IMR-90 (cell line): ENCODE data around the gene HCFC1R1. TPM values are rescaled to one million over a fixed set of nuclear protein-coding genes. Genes with fewer than 3 reads are reported as not detected.
A peak's percentile ranks its signal among the peaks of the same experiment; 100 is the strongest.

Experiments used
- ATAC-seq: fragments of 200-7000 bp; cut with Tn5 transposase; 2 replicates; pipeline ENCODE4 v1.9.1; 2020; ENCODE audit warnings: low read depth, mild to moderate bottlenecking, moderate library complexity
- BruUV-seq: library from RNA; stranded (reverse); fragments of 400-500 nt; replicated peaks from 2 replicates; lab custom pipeline; 2021; lab: Mats Ljungman, UMichigan
- CTCF ChIA-PET: fragments of 300-600 bp; formaldehyde crosslinking; extraction: SDS; loops from one replicate; lab custom pipeline; 2021; ENCODE audit warnings: antibody characterized with exemption; lab: Yijun Ruan, JAX
- POLR2A ChIA-PET: fragments of 300-600 bp; sonication (Branson Sonifier 250); formaldehyde crosslinking; loops from one replicate; lab custom pipeline; 2022; ENCODE audit warnings: antibody characterized with exemption; ENCODE audit not compliant: unreplicated experiment; lab: Charles Lee
- DNase-seq: peaks from one replicate; pipeline ENCODE4 v3.0.0; 2013
- H2AFZ ChIP-seq: replicated peaks from 2 replicates; pipeline ENCODE3; 2013; ENCODE audit warnings: low read length, mild to moderate bottlenecking; ENCODE audit not compliant: poor library complexity
- H2AK5ac ChIP-seq: 2 replicates; pipeline ENCODE4 v1.6.1; 2013; ENCODE audit warnings: low read depth, low read length, inconsistent platforms
- H2AK9ac ChIP-seq: replicated peaks from 2 replicates; pipeline ENCODE3; 2013; ENCODE audit warnings: mild to moderate bottlenecking, low read depth, low read length, moderate library complexity; ENCODE audit not compliant: poor library complexity
- H2BK120ac ChIP-seq: 2 replicates; pipeline ENCODE4 v1.6.1; 2013; ENCODE audit warnings: low read depth, low read length, inconsistent platforms
- H2BK15ac ChIP-seq: 3 replicates; pipeline ENCODE4 v1.6.1; 2013; ENCODE audit warnings: low read depth, low read length, inconsistent platforms
- H2BK20ac ChIP-seq: 2 replicates; pipeline ENCODE4 v1.6.1; 2013; ENCODE audit warnings: low read depth, mild to moderate bottlenecking, inconsistent platforms, low read length, moderate library complexity
- H2BK5ac ChIP-seq: 2 replicates; pipeline ENCODE4 v1.6.1; 2013; ENCODE audit warnings: mild to moderate bottlenecking, low read depth, low read length, inconsistent platforms; ENCODE audit not compliant: poor library complexity, severe bottlenecking
- H3K14ac ChIP-seq: replicated peaks from 2 replicates; pipeline ENCODE4 v1.6.1; 2013; ENCODE audit warnings: low read depth, low read length, inconsistent platforms
- H3K18ac ChIP-seq: 2 replicates; pipeline ENCODE4 v1.6.1; 2013; ENCODE audit warnings: low read depth, low read length, control low read depth
- H3K23ac ChIP-seq: 2 replicates; pipeline ENCODE4 v1.6.1; 2013; ENCODE audit warnings: low read depth, low read length, inconsistent platforms
- H3K27ac ChIP-seq: 2 replicates; pipeline ENCODE4 v1.5.1; 2013; ENCODE audit warnings: mild to moderate bottlenecking, control low read depth, low read length; ENCODE audit not compliant: insufficient read depth
- H3K27me3 ChIP-seq: 2 replicates; pipeline ENCODE4 v1.6.1; 2013; ENCODE audit warnings: low read length; ENCODE audit not compliant: control insufficient read depth, insufficient read depth
- H3K36me3 ChIP-seq: 2 replicates; pipeline ENCODE4 v1.6.1; 2013; ENCODE audit warnings: low read length, mixed read lengths; ENCODE audit not compliant: control insufficient read depth, insufficient read depth
- H3K4ac ChIP-seq: 2 replicates; pipeline ENCODE4 v1.6.1; 2013; ENCODE audit warnings: low read depth, low read length, inconsistent platforms
- H3K4me1 ChIP-seq: 2 replicates; pipeline ENCODE4 v1.6.1; 2013; ENCODE audit warnings: low read length, mixed read lengths; ENCODE audit not compliant: control insufficient read depth, insufficient read depth
- H3K4me2 ChIP-seq: 2 replicates; pipeline ENCODE4 v1.6.1; 2013; ENCODE audit warnings: low read depth, mild to moderate bottlenecking, control low read depth, low read length, moderate library complexity
- H3K4me3 ChIP-seq: 2 replicates; pipeline ENCODE4 v1.5.1; 2013; ENCODE audit warnings: low read depth, mild to moderate bottlenecking, control low read depth, low read length, moderate library complexity; ENCODE audit not compliant: insufficient read depth
- H3K56ac ChIP-seq: 2 replicates; pipeline ENCODE4 v1.6.1; 2013; ENCODE audit warnings: low read length, inconsistent platforms; ENCODE audit not compliant: insufficient read depth; ENCODE audit errors: extremely low read depth
- H3K79me1 ChIP-seq, 2 experiments: 2 replicates each; pipeline ENCODE4 v1.6.1; 2013; ENCODE audit warnings: low read length in 2 of 2, inconsistent platforms in 1 of 2, low read depth in 1 of 2
- H3K9ac ChIP-seq: 2 replicates; pipeline ENCODE4 v1.6.1; 2013; ENCODE audit warnings: low read depth, low read length, control low read depth
- H3K9me1 ChIP-seq: 2 replicates; pipeline ENCODE4 v1.6.1; 2013; ENCODE audit warnings: low read length, inconsistent platforms; ENCODE audit not compliant: insufficient read depth
- H3K9me3 ChIP-seq: 2 replicates; pipeline ENCODE4 v1.6.1; 2013; ENCODE audit warnings: low read length; ENCODE audit not compliant: control insufficient read depth, insufficient read depth
- H4K20me1 ChIP-seq: 2 replicates; pipeline ENCODE4 v1.6.1; 2013; ENCODE audit warnings: low read length, inconsistent platforms; ENCODE audit not compliant: insufficient read depth
- H4K5ac ChIP-seq: 2 replicates; pipeline ENCODE4 v1.6.1; 2013; ENCODE audit warnings: mild to moderate bottlenecking, low read depth, low read length, control low read depth
- H4K8ac ChIP-seq, 2 experiments: 2 replicates each; pipeline ENCODE4 v1.6.1; 2013; ENCODE audit warnings: low read depth in 2 of 2, low read length in 2 of 2, control low read depth in 1 of 2, inconsistent platforms in 1 of 2
- H4K91ac ChIP-seq: 2 replicates; pipeline ENCODE4 v1.6.1; 2013; ENCODE audit warnings: low read depth, low read length, inconsistent platforms; ENCODE audit not compliant: insufficient read depth
- BHLHE40 ChIP-seq: fragments of 150-350 bp; IDR thresholded peaks from 2 replicates; pipeline ENCODE4 v1.6.1; 2016; ENCODE audit warnings: mild to moderate bottlenecking, low read depth, low read length
- CEBPB ChIP-seq: IDR thresholded peaks from 2 replicates; pipeline ENCODE4 v1.6.1; 2012; ENCODE audit warnings: low read depth, low read length, improper control_type of control experiment
- CHD1 ChIP-seq: IDR thresholded peaks from 2 replicates; pipeline ENCODE4 v1.6.1; 2012; ENCODE audit warnings: low read depth, low read length, improper control_type of control experiment
- CTCF ChIP-seq: conservative IDR thresholded peaks from 2 replicates; pipeline ENCODE4 v1.5.1; 2012; ENCODE audit warnings: mild to moderate bottlenecking, low read depth, low read length, improper control_type of control experiment
- ELK1 ChIP-seq: fragments of 150-350 bp; IDR thresholded peaks from 2 replicates; pipeline ENCODE4 v1.6.1; 2016; ENCODE audit warnings: low read depth, mild to moderate bottlenecking, low read length, moderate library complexity, borderline replicate concordance
- FOS ChIP-seq: fragments of 150-350 bp; IDR thresholded peaks from 2 replicates; pipeline ENCODE4 v1.6.1; 2016; ENCODE audit warnings: low read depth, low read length
- MAFK ChIP-seq: IDR thresholded peaks from 2 replicates; pipeline ENCODE4 v1.6.1; 2012; ENCODE audit warnings: low read depth, low read length, improper control_type of control experiment
- MAZ ChIP-seq: IDR thresholded peaks from 2 replicates; pipeline ENCODE4 v1.6.1; 2012; ENCODE audit warnings: low read depth, mild to moderate bottlenecking, low read length, improper control_type of control experiment, moderate library complexity, borderline replicate concordance
- MXI1 ChIP-seq: IDR thresholded peaks from 2 replicates; pipeline ENCODE4 v1.6.1; 2012; ENCODE audit warnings: low read depth, mild to moderate bottlenecking, low read length, moderate library complexity, borderline replicate concordance
- POLR2A ChIP-seq: IDR thresholded peaks from 2 replicates; pipeline ENCODE4 v1.6.1; 2012; ENCODE audit warnings: mild to moderate bottlenecking, low read depth, low read length
- RAD21 ChIP-seq: IDR thresholded peaks from 2 replicates; pipeline ENCODE4 v1.6.1; 2012; ENCODE audit warnings: low read length, improper control_type of control experiment
- RCOR1 ChIP-seq: IDR thresholded peaks from 2 replicates; pipeline ENCODE4 v1.6.1; 2012; ENCODE audit warnings: mild to moderate bottlenecking, low read length, improper control_type of control experiment; ENCODE audit not compliant: insufficient replicate concordance
- RFX5 ChIP-seq: IDR thresholded peaks from 2 replicates; pipeline ENCODE4 v1.8.0; 2012; ENCODE audit warnings: low read depth, mild to moderate bottlenecking, low read length, moderate library complexity
- SMC3 ChIP-seq: fragments of 150-350 bp; IDR thresholded peaks from 2 replicates; pipeline ENCODE4 v1.6.1; 2016; ENCODE audit warnings: low read depth, mild to moderate bottlenecking, antibody characterized with exemption, low read length, moderate library complexity
- USF2 ChIP-seq: fragments of 150-350 bp; IDR thresholded peaks from 2 replicates; pipeline ENCODE4 v1.6.1; 2017; ENCODE audit warnings: mild to moderate bottlenecking, antibody characterized with exemption, low read length, low read depth
- WGBS, 2 experiments: methylation state at CpG; one replicate each; pipeline versions ENCODE4 v1.1.5 to v1.1.7; 2013; ENCODE audit warnings: missing lambda C conversion rate in 2 of 2; ENCODE audit not compliant: insufficient read length in 1 of 2; ENCODE audit errors: extremely low coverage in 2 of 2; 5-methylcytosine and 5-hydroxymethylcytosine counted together
- dilution Hi-C: fragments of 300-500 bp; cut with HindIII; formaldehyde crosslinking; loops from one replicate; pipeline ENCODE4 v1.14.3; 2018; ENCODE audit warnings: low sequenced_read_pairs; ENCODE audit not compliant: unreplicated experiment
- in situ Hi-C: fragments of 300-500 bp; cut with MboI; formaldehyde crosslinking; loops from 3 replicates; pipeline ENCODE4 v1.14.3; 2019; ENCODE audit warnings: low sequenced_read_pairs, inconsistent platforms, mixed read lengths
- intact Hi-C: fragments of 100-400 bp; cut with micrococcal nuclease; formaldehyde crosslinking; loops from 2 replicates; pipeline ENCODE4 v1.10.0; 2022
- polyA plus RNA-seq, 3 experiments: library from polyadenylated mRNA; depleted of rRNA; stranded (reverse); fragments of >200 nt; gene quantifications; 2 replicates each; pipeline ENCODE4 v1.2.3, GENCODE V29; 2012; ENCODE audit warnings: low replicate concordance in 1 of 3
- total RNA-seq: library from RNA; depleted of rRNA; stranded (reverse); fragments of >200 nt; gene quantifications from 2 replicates; pipeline ENCODE4 v1.2.3, GENCODE V29; 2012

The HCFC1R1 gene
- total and polyA plus RNA-seq, 2 of the 4 experiments (the other 2 are of a cell fraction) = 7.2 to 57.9 TPM

GRCh38 chr16:3022208-3022683, 1.5 kb downstream of the HCFC1R1 start:
- H3K14ac ChIP-seq = peak overlapping the region; percentile 98
- peak overlapping the region; percentile 99 for H3K4ac ChIP-seq
- H2AK5ac ChIP-seq = peak overlapping the region; percentile 99
- H3K4me1 ChIP-seq = peaks cover 11% of the 10 kb centered on the region
- intact Hi-C loops (loop anchor here (1.0 kb wide), 1 partner anchor 39 kb away; no protein-coding TSS in a partner anchor), in situ Hi-C loops (no loop called here), dilution Hi-C loops (no loop called here)
- H2AFZ ChIP-seq = peak overlapping the region; percentile 16
- H4K5ac ChIP-seq = peak overlapping the region; percentile 90
- peak overlapping the region; percentile 95 for H3K4me2 ChIP-seq
- peak overlapping the region; percentile 99 for H2BK5ac ChIP-seq
- H4K8ac ChIP-seq = peak overlapping the region; percentile 98
- peak overlapping the region; percentile 87; the same call in 2 of the 3 replicates for H2BK15ac ChIP-seq
- peaks cover 31% of the 10 kb centered on the region for H4K20me1 ChIP-seq
- ATAC-seq = peak; percentile 15
- peak overlapping the region; percentile 100 for H3K27ac ChIP-seq
- peak; percentile 95 for DNase-seq
- peak overlapping the region; percentile 99 for H4K91ac ChIP-seq
- H2AK9ac ChIP-seq = peak overlapping the region; percentile 93
- H3K27me3 ChIP-seq = no peaks in the 10 kb centered on the region
- peak overlapping the region; percentile 93 for H2BK120ac ChIP-seq
- POLR2A ChIA-PET = interaction anchor here (1.4 to 2.0 kb wide), 2 partner anchors 9 to 10 kb away, joined by 3 to 7 read pairs; partner anchors contain the start of gene CLDN9
- no peaks in the 10 kb centered on the region for H3K9me1 ChIP-seq
- peak overlapping the region; percentile 100 for H3K56ac ChIP-seq
- peaks cover 22% of the 10 kb centered on the region for H3K36me3 ChIP-seq
- H3K23ac ChIP-seq = peak overlapping the region; percentile 100
- H3K9me3 ChIP-seq = no peaks in the 10 kb centered on the region
- H3K4me3 ChIP-seq = peak overlapping the region; percentile 77
- H2BK20ac ChIP-seq = peak overlapping the region; percentile 75
- CTCF ChIA-PET = interaction anchor here (2.7 kb wide), 1 partner anchor 9 kb away, joined by 12 read pairs; no protein-coding TSS in a partner anchor
- peak overlapping the region; percentile 96 for H3K18ac ChIP-seq
- no TSS peak for BruUV-seq
- H3K9ac ChIP-seq = peak overlapping the region; percentile 99
- WGBS, 2 experiments = no CpG with 5 or more reads among the region's 8 CpGs
- peaks cover 0 to 27% of the 10 kb centered on the region in 2 experiments; a peak in 2 of 4 replicates for H3K79me1 ChIP-seq
- TF ChIP-seq RAD21 = no peak
- TF ChIP-seq CHD1 = no peak; the same call in 1 of the 2 replicates
- peak; percentile 90 for TF ChIP-seq MAZ
- TF ChIP-seq MAFK = no peak
- TF ChIP-seq SMC3 = no peak
- peak; percentile 24; the same call in 1 of the 2 replicates for TF ChIP-seq BHLHE40
- no peak for TF ChIP-seq ELK1
- peak; percentile 0; the same call in 1 of the 2 replicates for TF ChIP-seq USF2
- TF ChIP-seq CEBPB = no peak
- peak; percentile 99 for TF ChIP-seq FOS
- TF ChIP-seq RFX5 = no peak
- TF ChIP-seq MXI1 = no peak
- TF ChIP-seq CTCF = no peak
- no peak for TF ChIP-seq RCOR1
- peak; percentile 23; the same call in 1 of the 2 replicates for TF ChIP-seq POLR2A
